Chondrocyte (in vitro differentiated cells): Measurements from ENCODE around the gene RALA. TPM values are rescaled to one million over a fixed set of nuclear protein-coding genes. Genes with fewer than 3 reads are reported as not detected.
"Not testable (repeated sequence)": the region's sequence is repeated elsewhere in the genome, so short reads cannot be mapped to it uniquely, and the experiment has no call there.

ENCODE experiments used
- DNase-seq: peaks from one replicate; pipeline ENCODE4 v3.0.0; 2021; ENCODE audit warnings: mixed read lengths, low spot score
- H3K27ac Mint-ChIP-seq: one replicate; pipeline ENCODE4 v1.8.0; 2021; ENCODE audit warnings: mild to moderate bottlenecking, moderate library complexity, mixed read lengths; ENCODE audit not compliant: unreplicated experiment
- H3K27me3 Mint-ChIP-seq: 2 replicates; pipeline ENCODE4 v1.8.0; 2021; ENCODE audit warnings: low read depth, mixed read lengths
- H3K36me3 Mint-ChIP-seq: 2 replicates; pipeline ENCODE4 v1.8.0; 2021; ENCODE audit warnings: low read depth, mixed read lengths
- H3K4me1 Mint-ChIP-seq: 2 replicates; pipeline ENCODE4 v1.8.0; 2021; ENCODE audit warnings: low read depth, mild to moderate bottlenecking, mixed read lengths
- H3K4me3 Mint-ChIP-seq: one replicate; pipeline ENCODE4 v1.8.0; 2021; ENCODE audit warnings: mild to moderate bottlenecking, moderate library complexity, mixed read lengths; ENCODE audit not compliant: unreplicated experiment
- H3K9me3 Mint-ChIP-seq: 2 replicates; pipeline ENCODE4 v1.8.0; 2021; ENCODE audit warnings: low read depth, mixed read lengths
- total RNA-seq: library from RNA; stranded (reverse); gene quantifications from 3 replicates; pipeline ENCODE4 v1.2.1, GENCODE V29; 2021
- TF ChIP-seq, protein P1 (sequence below): fragments of 200-600 bp; sonication (generic); IDR thresholded peaks from 2 replicates; pipeline ENCODE4 v1.5.0; 2021; ENCODE audit warnings: antibody characterized with exemption, mild to moderate bottlenecking, moderate library complexity

RALA gene
- total RNA-seq, 1 donor from 2014 or later, result 35.2 TPM

DNA sequence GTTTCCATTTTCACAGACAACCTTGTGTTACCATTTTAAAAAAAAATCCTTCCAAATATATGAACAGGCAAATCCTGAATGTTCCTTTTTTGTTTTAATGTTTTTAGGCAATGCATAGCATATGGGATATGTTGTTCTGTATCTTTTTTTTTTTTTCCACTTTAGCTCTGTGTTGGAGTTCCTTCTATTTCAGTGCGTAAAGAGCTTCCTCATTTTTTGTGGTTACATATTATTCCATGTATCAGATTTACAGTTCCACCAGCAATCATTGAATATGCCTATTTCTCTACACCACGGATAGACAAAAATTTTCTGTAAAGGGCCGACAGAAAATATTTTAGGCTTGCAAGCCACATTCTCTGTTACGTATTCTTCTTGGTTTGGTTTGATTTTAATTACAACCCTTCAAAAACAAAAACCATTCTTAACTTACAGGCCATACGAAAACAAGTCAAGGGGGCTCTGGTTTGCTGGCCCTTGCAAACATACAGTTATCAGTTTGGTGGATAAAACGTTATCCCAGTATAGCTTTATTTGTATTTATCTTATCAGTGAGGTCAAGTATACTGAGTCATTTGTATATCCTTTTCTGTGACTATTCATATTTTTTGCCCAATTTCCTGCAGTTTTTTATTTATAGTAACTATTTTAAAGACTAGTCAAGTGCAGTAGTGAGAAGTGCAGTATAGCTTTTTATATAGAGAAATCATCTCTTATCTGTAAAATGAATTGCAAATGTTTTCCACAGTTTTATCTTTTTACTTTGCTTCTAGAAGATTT is 55.7 kb downstream of the RALA start:
- H3K27ac Mint-ChIP-seq, result peak overlapping the region; percentile 12

DNA sequence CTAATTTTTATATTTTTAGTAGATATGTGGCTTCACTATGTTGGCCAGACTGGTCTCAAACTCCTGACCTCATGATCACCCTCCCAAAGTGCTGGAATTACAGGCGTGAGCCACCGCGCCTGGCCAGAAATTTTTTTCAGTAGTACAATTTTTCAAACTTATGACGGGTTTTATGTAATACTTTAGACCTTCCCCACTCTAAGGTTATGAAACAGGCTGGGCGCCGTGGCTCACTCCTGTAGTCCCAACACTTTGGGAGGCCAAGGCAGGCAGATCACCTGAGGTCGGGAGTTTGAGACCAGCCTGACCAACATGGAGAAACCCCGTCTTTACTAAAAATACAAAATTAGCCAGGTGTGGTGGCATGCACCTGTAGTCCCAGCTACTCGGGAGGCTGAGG is 56.5 kb downstream of the RALA start:
- not testable (repeated sequence) for H3K27me3 Mint-ChIP-seq, H3K4me3 Mint-ChIP-seq, DNase-seq, H3K9me3 Mint-ChIP-seq, H3K36me3 Mint-ChIP-seq, H3K27ac Mint-ChIP-seq
- peaks cover 42% of the 10 kb centered on the region for H3K4me1 Mint-ChIP-seq

More for the DNA sequence above, 55.7 kb downstream of the RALA start:
- Mint-ChIP-seq H3K27me3 (no peaks in the 10 kb centered on the region), H3K36me3 (no peaks in the 10 kb centered on the region), H3K9me3 (peaks cover 2% of the 10 kb centered on the region), H3K4me3 (no peak overlapping the region), H3K4me1 (peaks cover 46% of the 10 kb centered on the region)
- TF ChIP-seq, protein P1, sequence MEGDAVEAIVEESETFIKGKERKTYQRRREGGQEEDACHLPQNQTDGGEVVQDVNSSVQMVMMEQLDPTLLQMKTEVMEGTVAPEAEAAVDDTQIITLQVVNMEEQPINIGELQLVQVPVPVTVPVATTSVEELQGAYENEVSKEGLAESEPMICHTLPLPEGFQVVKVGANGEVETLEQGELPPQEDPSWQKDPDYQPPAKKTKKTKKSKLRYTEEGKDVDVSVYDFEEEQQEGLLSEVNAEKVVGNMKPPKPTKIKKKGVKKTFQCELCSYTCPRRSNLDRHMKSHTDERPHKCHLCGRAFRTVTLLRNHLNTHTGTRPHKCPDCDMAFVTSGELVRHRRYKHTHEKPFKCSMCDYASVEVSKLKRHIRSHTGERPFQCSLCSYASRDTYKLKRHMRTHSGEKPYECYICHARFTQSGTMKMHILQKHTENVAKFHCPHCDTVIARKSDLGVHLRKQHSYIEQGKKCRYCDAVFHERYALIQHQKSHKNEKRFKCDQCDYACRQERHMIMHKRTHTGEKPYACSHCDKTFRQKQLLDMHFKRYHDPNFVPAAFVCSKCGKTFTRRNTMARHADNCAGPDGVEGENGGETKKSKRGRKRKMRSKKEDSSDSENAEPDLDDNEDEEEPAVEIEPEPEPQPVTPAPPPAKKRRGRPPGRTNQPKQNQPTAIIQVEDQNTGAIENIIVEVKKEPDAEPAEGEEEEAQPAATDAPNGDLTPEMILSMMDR, result no peak
- no peak for DNase-seq

DNA sequence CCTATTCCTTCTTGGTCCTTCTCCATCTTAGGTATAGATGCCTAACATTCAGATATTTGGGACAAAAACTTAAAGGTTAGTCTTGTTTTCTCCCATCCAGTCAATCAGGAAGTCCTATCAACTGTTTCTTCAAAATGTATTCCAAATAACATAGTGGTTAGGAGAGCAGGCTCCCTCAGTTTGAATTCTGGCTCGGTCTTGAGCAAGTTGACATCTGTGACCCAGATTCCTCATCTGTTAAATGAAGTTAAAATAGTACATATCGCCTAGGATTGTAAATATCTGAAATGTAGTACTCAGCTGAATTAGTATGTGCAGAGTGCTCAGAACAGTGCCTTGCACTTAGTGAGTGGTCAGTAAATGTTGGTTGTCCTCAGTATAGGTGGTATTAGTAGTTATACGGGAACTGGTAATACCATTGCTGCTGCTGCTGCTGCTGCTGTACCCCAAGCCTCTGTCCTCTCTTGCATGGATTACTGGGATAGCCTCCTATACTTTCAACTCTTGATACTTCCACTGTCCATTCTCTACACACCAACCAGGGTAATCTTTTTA is 58.6 kb downstream of the RALA start:
- H3K27me3 Mint-ChIP-seq, result no peaks in the 10 kb centered on the region
- DNase-seq, result no peak
- H3K4me3 Mint-ChIP-seq, result no peak overlapping the region
- TF ChIP-seq, protein P1, result no peak
- H3K4me1 Mint-ChIP-seq, result peaks cover 45% of the 10 kb centered on the region
- H3K27ac Mint-ChIP-seq, result no peak overlapping the region
- H3K9me3 Mint-ChIP-seq, result no peaks in the 10 kb centered on the region
- peaks cover 1% of the 10 kb centered on the region for H3K36me3 Mint-ChIP-seq

DNA sequence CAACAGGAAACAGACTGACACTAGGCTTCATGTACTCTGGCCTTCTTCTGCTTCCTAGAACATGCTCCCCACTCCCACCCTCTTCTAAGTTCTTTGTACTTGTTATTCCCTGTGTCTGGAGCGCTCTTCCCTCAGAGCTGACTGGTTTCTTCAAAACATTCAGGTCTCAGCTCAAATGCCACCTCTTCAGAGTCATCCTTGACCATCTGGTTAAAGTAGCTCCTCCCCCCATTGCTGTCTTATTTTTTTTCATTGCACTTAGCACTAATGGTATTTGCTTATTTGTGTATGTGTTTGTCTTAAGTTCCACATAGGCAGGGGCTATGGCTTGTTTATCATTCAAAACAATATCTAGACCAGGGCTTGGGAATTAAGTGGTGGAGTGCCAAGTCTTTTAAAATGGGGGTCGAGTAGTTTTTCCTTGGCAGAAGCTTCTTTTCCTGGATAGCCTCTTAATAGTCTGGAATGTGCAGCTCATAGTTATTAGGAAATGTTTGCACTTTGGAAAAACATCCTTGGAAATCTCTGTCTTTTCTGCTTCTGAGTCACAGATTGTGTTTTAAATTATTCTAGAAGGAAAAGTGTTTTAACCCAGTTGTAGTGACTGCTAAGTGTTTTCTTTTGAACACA is 60.0 kb downstream of the RALA start:
- Mint-ChIP-seq H3K36me3 (peaks cover 3% of the 10 kb centered on the region), H3K4me3 (no peak overlapping the region), H3K27me3 (no peaks in the 10 kb centered on the region), H3K4me1 (peaks cover 45% of the 10 kb centered on the region), H3K9me3 (no peaks in the 10 kb centered on the region), H3K27ac (peak overlapping the region; percentile 79)
- TF ChIP-seq, protein P1, result no peak
- no peak for DNase-seq

DNA sequence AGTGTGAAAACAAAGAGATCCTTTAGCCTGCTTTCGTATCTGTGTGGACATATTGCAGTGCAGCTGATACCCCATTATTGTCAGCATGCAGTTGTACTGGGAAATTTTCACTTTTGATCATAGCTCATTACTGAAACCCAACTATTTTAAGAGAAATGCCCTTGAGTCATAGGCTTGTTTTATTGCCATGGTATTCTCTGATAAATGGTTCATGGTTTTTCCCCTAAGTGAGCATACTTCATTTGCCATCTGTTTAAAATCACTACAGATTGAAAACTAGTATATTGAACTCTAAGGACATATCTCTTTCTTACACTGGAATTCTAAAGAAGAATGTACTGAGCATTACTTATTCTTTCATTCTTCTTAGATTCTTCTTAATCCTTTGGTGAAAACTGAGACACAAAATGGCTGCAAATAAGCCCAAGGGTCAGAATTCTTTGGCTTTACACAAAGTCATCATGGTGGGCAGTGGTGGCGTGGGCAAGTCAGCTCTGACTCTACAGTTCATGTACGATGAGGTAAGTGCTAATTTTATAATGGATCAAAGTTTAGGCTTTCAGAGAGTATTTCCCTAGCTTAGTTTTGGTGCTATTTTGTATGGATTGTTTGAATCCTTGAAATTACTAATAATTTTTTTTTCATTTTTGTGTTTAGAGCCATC is 63.0 kb downstream of the RALA start:
- H3K4me3 Mint-ChIP-seq, result no peak overlapping the region
- no peaks in the 10 kb centered on the region for H3K27me3 Mint-ChIP-seq
- no peaks in the 10 kb centered on the region for H3K9me3 Mint-ChIP-seq
- DNase-seq, result no peak
- peaks cover 6% of the 10 kb centered on the region for H3K36me3 Mint-ChIP-seq
- peak overlapping the region; percentile 5 for H3K27ac Mint-ChIP-seq
- TF ChIP-seq, protein P1, result no peak
- peaks cover 48% of the 10 kb centered on the region for H3K4me1 Mint-ChIP-seq
